ENCODE results near the gene HSPA1A.

HSPA1A gene

GRCh38 chr6:31825553-31825952, 10.2 kb downstream of the HSPA1A start:
- TF ChIP-seq CTCF (IDR thresholded peaks at IDR 0.05; ENCODE audit: low read length, missing control alignments): no peak
- H3K4me3 ChIP-seq (replicated peaks; ENCODE audit: low read depth, low read length): no peak overlapping the region
- no peak for DNase-seq (ENCODE audit: low read depth)

GRCh38 chr6:31826793-31827285, 11.5 kb downstream of the HSPA1A start:
- no peak for TF ChIP-seq CTCF (IDR thresholded peaks at IDR 0.05; ENCODE audit: low read length, missing control alignments)
- H3K4me3 ChIP-seq (replicated peaks; ENCODE audit: low read depth, low read length): peak overlapping the region; percentile 52
- peak; percentile 92 for DNase-seq (ENCODE audit: low read depth)

- peak; percentile 100 for DNase-seq (ENCODE audit: low read depth)
- TF ChIP-seq CTCF (IDR thresholded peaks at IDR 0.05; ENCODE audit: low read length, missing control alignments): no peak
- peak within 1 kb of the TSS; percentile 76 for H3K4me3 ChIP-seq (replicated peaks; ENCODE audit: low read depth, low read length)
Observed at GRCh38 chr6:31827286-31828079, 12.1 kb downstream of the HSPA1A start, which contains the start of gene HSPA1B. Gene HSPA1B (plus strand): TSS chr6:31827738. CDS start chr6:31827951, 213 bp downstream.

- H3K4me3 ChIP-seq (replicated peaks; ENCODE audit: low read depth, low read length): peak overlapping the region; percentile 71
- TF ChIP-seq CTCF (IDR thresholded peaks at IDR 0.05; ENCODE audit: low read length, missing control alignments): peak; percentile 35
- DNase-seq (ENCODE audit: low read depth): peak; percentile 62
Observed at GRCh38 chr6:31829633-31830283, 14.4 kb downstream of the HSPA1A start.

GRCh38 chr6:31830886-31831335, 15.6 kb downstream of the HSPA1A start:
- peak overlapping the region; percentile 71 for H3K4me3 ChIP-seq (replicated peaks; ENCODE audit: low read depth, low read length)
- TF ChIP-seq CTCF (IDR thresholded peaks at IDR 0.05; ENCODE audit: low read length, missing control alignments): no peak
- no peak for DNase-seq (ENCODE audit: low read depth)

GRCh38 chr6:31831350-31832215, 16.2 kb downstream of the HSPA1A start:
- peak overlapping the region; percentile 71 for H3K4me3 ChIP-seq (replicated peaks; ENCODE audit: low read depth, low read length)
- TF ChIP-seq CTCF (IDR thresholded peaks at IDR 0.05; ENCODE audit: low read length, missing control alignments): no peak
- DNase-seq (ENCODE audit: low read depth): no peak
